Measurements from ENCODE around the gene LPAR4.

- no peak for TF ChIP-seq CTCF (IDR thresholded peaks at IDR 0.05)
- TF ChIP-seq POLR2A (IDR thresholded peaks at IDR 0.05) = no peak
These were observed 49.4 kb downstream of the LPAR4 start for GRCh38 chrX:78796916-78797315.

Data from testis (tissue), 2 donors.